ENCODE measurements around the gene GSTA5. TPM values are rescaled to one million over a fixed set of nuclear protein-coding genes. Genes with fewer than 3 reads are reported as not detected.

Gene GSTA5
- total and polyA plus RNA-seq, 2 of the 8 experiments (the other 6 are each of a cell fraction or from before 2014, with no cell fraction given) = not detected

- Histone ChIP-seq H4K91ac (replicated peaks; ENCODE audit: insufficient read length, low read length) (no peak overlapping the region), H3K9me3 (ENCODE audit: insufficient read depth in 2 of 2, low read depth in 1 of 2, low read length in 1 of 2) (no peaks in the 10 kb centered on the region; a peak in 1 of 4 replicates), H3K4me2 (ENCODE audit: insufficient read depth in 1 of 2, low read depth in 2 of 2, low read length in 2 of 2) (no peak overlapping the region), H3K14ac (ENCODE audit: insufficient read length) (no peak overlapping the region), H2BK120ac (replicated peaks; ENCODE audit: low read depth, low read length) (no peak overlapping the region), H3K4ac (replicated peaks; ENCODE audit: insufficient read length, low read depth, low read length) (no peak overlapping the region), H2BK12ac (ENCODE audit: low read depth, low read length) (no peak overlapping the region), H3K36me3 (ENCODE audit: control insufficient read depth in 2 of 4, insufficient read depth in 4 of 4, low read length in 3 of 4) (no peaks in the 10 kb centered on the region), H2BK15ac (ENCODE audit: low read length) (no peak overlapping the region), H3K27ac (ENCODE audit: low read depth, low read length) (no peak overlapping the region), H3K4me3 (ENCODE audit: extremely low read depth in 1 of 4, insufficient read depth in 2 of 4, low read depth in 3 of 4, low read length in 4 of 4) (no peak overlapping the region), H3K27me3 (replicated peaks in 1 of 4; ENCODE audit: control insufficient read depth in 3 of 4, extremely low read depth in 1 of 4, insufficient read depth in 3 of 4, low read length in 3 of 4) (no peaks in the 10 kb centered on the region), H3K79me1 (ENCODE audit: low read depth, low read length) (no peaks in the 10 kb centered on the region), H3K18ac (ENCODE audit: extremely low read depth, low read length) (no peak overlapping the region), H4K20me1 (replicated peaks in 1 of 2; ENCODE audit: control insufficient read depth in 1 of 2, insufficient read depth in 2 of 2, low read length in 2 of 2) (no peaks in the 10 kb centered on the region), H3K56ac (replicated peaks; ENCODE audit: insufficient read length, low read depth, low read length) (no peak overlapping the region), H2AK5ac (ENCODE audit: low read depth, low read length) (no peak overlapping the region), H2AFZ (ENCODE audit: low read length) (no peak overlapping the region), H4K8ac (ENCODE audit: extremely low read depth, insufficient read depth, low read length) (no peak overlapping the region), H3K4me1 (replicated peaks in 1 of 4; ENCODE audit: control insufficient read depth in 3 of 4, insufficient read depth in 4 of 4, low read length in 3 of 4) (no peaks in the 10 kb centered on the region), H2BK20ac (ENCODE audit: low read length) (no peak overlapping the region), H3K23ac (ENCODE audit: insufficient read length) (no peak overlapping the region), H4K5ac (ENCODE audit: insufficient read length, low read depth, low read length) (no peak overlapping the region), H3K23me2 (ENCODE audit: low read depth, low read length) (no peaks in the 10 kb centered on the region), H2BK5ac (ENCODE audit: low read depth, low read length) (no peak overlapping the region), H3K79me2 (ENCODE audit: control insufficient read depth in 1 of 2, insufficient read depth in 2 of 2, low read length in 2 of 2) (no peaks in the 10 kb centered on the region), H3K9ac (replicated peaks in 1 of 4; ENCODE audit: extremely low read depth in 1 of 4, low read depth in 3 of 4, low read length in 3 of 4) (no peak overlapping the region)
- POLR2A ChIA-PET (ENCODE audit: partially characterized antibody) = no interaction called here
- CTCF ChIA-PET (ENCODE audit: partially characterized antibody) = interaction anchor here (1.5 kb wide), 1 partner anchor 29 kb away, joined by 4 read pairs; no protein-coding TSS in a partner anchor
- no peak for FAIRE-seq
- WGBS, 2 experiments (ENCODE audit: extremely low coverage in 1 of 2, insufficient coverage in 1 of 2, insufficient read length in 1 of 2, insufficient replicate concordance in 2 of 2, low coverage in 1 of 2, low lambda C conversion rate in 2 of 2, missing lambda C conversion rate in 1 of 2) = 89% methylated on average over 20 of the region's 24 CpGs; no CpG with 5 or more reads in 1 of the 2 experiments
- no peak for DNase-seq (ENCODE audit: low read depth in 1 of 2, low spot score in 2 of 2)
- TF ChIP-seq GABPA (IDR thresholded peaks at IDR 0.05; ENCODE audit: borderline replicate concordance, insufficient read depth, low read length) = no peak
- no peak for TF ChIP-seq HDAC6 (IDR thresholded peaks at IDR 0.05; ENCODE audit: low read depth, low read length)
- TF ChIP-seq TAF7 (optimal IDR thresholded peaks at IDR 0.05; ENCODE audit: borderline replicate concordance, low read depth, low read length) = no peak
- TF ChIP-seq SP4 (IDR thresholded peaks at IDR 0.05; ENCODE audit: low read length) = no peak
- TF ChIP-seq YY1 (IDR thresholded peaks at IDR 0.05; ENCODE audit: low read depth, low read length) = no peak
- no peak for TF ChIP-seq RAD21 (IDR thresholded peaks at IDR 0.05 in 1 of 2, conservative IDR thresholded peaks at IDR 0.05 in 1 of 2; ENCODE audit: low read depth in 2 of 2, low read length in 2 of 2)
- TF ChIP-seq GTF2F1 (IDR thresholded peaks at IDR 0.05; ENCODE audit: borderline replicate concordance, low read depth, low read length) = no peak
- no peak for TF ChIP-seq CREB1 (IDR thresholded peaks at IDR 0.05)
- TF ChIP-seq CTCF (IDR thresholded peaks at IDR 0.05; ENCODE audit: control extremely low read depth in 1 of 3, insufficient read depth in 1 of 3, low read depth in 1 of 3, low read length in 3 of 3) = no peak
- TF ChIP-seq EGR1 (IDR thresholded peaks at IDR 0.05; ENCODE audit: borderline replicate concordance, low read depth, low read length) = no peak
- TF ChIP-seq TEAD4 (IDR thresholded peaks at IDR 0.05; ENCODE audit: low read depth, low read length) = no peak
Measured at GRCh38 chr6:52786249-52786956, 54.2 kb downstream of the GSTA5 start.
